Activated B cell treated with CpG ODN at 0.5 μM for 24 hours (primary cell): Measurements from ENCODE around the gene BMP2K. TPM values are rescaled to one million over a fixed set of nuclear protein-coding genes. Genes with fewer than 3 reads are reported as not detected.

Source experiments
- ATAC-seq: fragments of 200-7000 bp; cut with Tn5 transposase; one replicate; pipeline ENCODE4 v1.10.0; 2021; ENCODE audit warnings: low read depth, mild to moderate bottlenecking, moderate library complexity
- CTCF ChIA-PET: fragments of 350-600 bp; sonication (Branson Sonifier 250); formaldehyde crosslinking; loops from one replicate; lab custom pipeline; 2021; ENCODE audit warnings: antibody characterized with exemption; lab: Charles Lee
- POLR2A ChIA-PET: fragments of 350-600 bp; sonication (Branson Sonifier 250); formaldehyde crosslinking; loops from one replicate; lab custom pipeline; 2021; ENCODE audit warnings: antibody characterized with exemption; lab: Charles Lee
- DNase-seq: peaks from one replicate; pipeline ENCODE4 v3.0.0; 2022
- H3K27ac Mint-ChIP-seq: one replicate; pipeline ENCODE4 v1.8.0; 2020; ENCODE audit warnings: mixed read lengths
- H3K27me3 Mint-ChIP-seq: one replicate; pipeline ENCODE4 v1.8.0; 2021; ENCODE audit warnings: mixed read lengths
- H3K36me3 Mint-ChIP-seq: one replicate; pipeline ENCODE4 v1.8.0; 2021; ENCODE audit warnings: low read depth, mixed read lengths
- H3K4me1 Mint-ChIP-seq: one replicate; pipeline ENCODE4 v1.8.0; 2021; ENCODE audit warnings: mixed read lengths
- H3K4me3 Mint-ChIP-seq: one replicate; pipeline ENCODE4 v1.8.0; 2020; ENCODE audit warnings: mild to moderate bottlenecking, mixed read lengths
- H3K9me3 Mint-ChIP-seq: one replicate; pipeline ENCODE4 v1.8.0; 2020; ENCODE audit warnings: mixed read lengths
- intact Hi-C: fragments of 100-400 bp; cut with micrococcal nuclease; formaldehyde crosslinking; loops from one replicate; pipeline ENCODE4 v1.15.1; 2024
- total RNA-seq: library from RNA; stranded (reverse); gene quantifications from 2 replicates; pipeline ENCODE4 v1.2.3, GENCODE V29; 2022
- TF ChIP-seq, protein P1 (sequence below): fragments of 200-600 bp; IDR thresholded peaks from one replicate; pipeline ENCODE4 v1.8.0; 2022; ENCODE audit warnings: antibody characterized with exemption, mild to moderate bottlenecking

Gene BMP2K
- total RNA-seq, 1 donor from 2014 or later = 135 TPM

DNA sequence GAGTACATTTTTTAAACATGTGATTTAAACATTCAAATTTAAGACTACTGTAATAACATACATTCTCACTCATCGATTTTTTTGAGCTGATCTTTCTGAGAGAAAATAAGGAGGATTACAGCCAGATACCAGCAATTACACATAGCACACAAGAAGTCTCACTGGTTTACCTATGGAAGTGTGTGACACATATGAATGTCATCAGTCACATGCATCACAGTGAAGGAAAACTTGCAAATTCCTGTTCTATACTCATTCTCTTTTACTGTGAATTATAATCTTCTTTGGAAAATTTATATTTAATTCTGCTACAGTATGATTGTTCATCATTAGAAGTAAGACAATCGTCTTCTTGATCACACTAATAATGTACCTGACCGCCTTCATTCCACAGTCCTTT lies 21.3 kb upstream of the BMP2K start:
- H3K4me1 Mint-ChIP-seq = peaks cover 70% of the 10 kb centered on the region
- H3K36me3 Mint-ChIP-seq = no peaks in the 10 kb centered on the region
- H3K9me3 Mint-ChIP-seq = no peaks in the 10 kb centered on the region
- H3K27ac Mint-ChIP-seq = peak overlapping the region; percentile 63
- H3K4me3 Mint-ChIP-seq = no peak overlapping the region
- no peaks in the 10 kb centered on the region for H3K27me3 Mint-ChIP-seq
- ChIA-PET POLR2A (interaction anchor here (1.2 kb wide), 1 partner anchor 11 kb away, joined by 4 read pairs; no protein-coding TSS in a partner anchor), CTCF (interaction anchor here (1.5 kb wide), 1 partner anchor 11 kb away, joined by 4 read pairs; no protein-coding TSS in a partner anchor)
- intact Hi-C loops = no loop called here
- TF ChIP-seq, protein P1, sequence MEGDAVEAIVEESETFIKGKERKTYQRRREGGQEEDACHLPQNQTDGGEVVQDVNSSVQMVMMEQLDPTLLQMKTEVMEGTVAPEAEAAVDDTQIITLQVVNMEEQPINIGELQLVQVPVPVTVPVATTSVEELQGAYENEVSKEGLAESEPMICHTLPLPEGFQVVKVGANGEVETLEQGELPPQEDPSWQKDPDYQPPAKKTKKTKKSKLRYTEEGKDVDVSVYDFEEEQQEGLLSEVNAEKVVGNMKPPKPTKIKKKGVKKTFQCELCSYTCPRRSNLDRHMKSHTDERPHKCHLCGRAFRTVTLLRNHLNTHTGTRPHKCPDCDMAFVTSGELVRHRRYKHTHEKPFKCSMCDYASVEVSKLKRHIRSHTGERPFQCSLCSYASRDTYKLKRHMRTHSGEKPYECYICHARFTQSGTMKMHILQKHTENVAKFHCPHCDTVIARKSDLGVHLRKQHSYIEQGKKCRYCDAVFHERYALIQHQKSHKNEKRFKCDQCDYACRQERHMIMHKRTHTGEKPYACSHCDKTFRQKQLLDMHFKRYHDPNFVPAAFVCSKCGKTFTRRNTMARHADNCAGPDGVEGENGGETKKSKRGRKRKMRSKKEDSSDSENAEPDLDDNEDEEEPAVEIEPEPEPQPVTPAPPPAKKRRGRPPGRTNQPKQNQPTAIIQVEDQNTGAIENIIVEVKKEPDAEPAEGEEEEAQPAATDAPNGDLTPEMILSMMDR = no peak
- ATAC-seq (no peak), DNase-seq (no peak)

DNA sequence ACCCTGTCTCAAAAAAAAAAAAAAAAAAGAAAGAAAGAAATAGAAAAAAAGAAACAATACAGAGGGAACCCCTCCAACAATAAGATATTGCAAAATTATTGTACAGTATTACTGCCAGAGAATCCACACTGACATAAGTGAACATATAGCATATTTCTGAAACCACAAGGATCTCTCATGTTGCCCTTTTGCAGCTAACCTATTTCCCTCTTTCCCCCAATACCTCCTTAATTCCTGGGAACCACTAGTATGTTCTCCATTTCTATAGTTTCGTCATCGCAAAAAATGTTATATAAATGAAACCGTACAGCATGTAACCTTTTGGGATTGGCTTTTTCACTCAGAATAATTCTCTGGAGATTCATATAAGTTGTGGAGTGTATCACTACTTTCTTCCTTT lies 20.0 kb upstream of the BMP2K start:
- Mint-ChIP-seq H3K4me1 (peaks cover 60% of the 10 kb centered on the region), H3K9me3 (no peaks in the 10 kb centered on the region), H3K27ac (no peak overlapping the region), H3K27me3 (no peaks in the 10 kb centered on the region), H3K4me3 (no peak overlapping the region), H3K36me3 (no peaks in the 10 kb centered on the region)
- intact Hi-C loops = no loop called here
- TF ChIP-seq, protein P1 = no peak
- POLR2A ChIA-PET = interaction anchor here (0.7 to 1.2 kb wide), 4 partner anchors 11 to 132 kb away, joined by 3 to 5 read pairs (median 4); partner anchors contain the start of gene BMP2K
- ATAC-seq = no peak
- no peak for DNase-seq
- CTCF ChIA-PET = interaction anchor here (1.5 kb wide), 1 partner anchor 10 kb away, joined by 4 read pairs; no protein-coding TSS in a partner anchor

DNA sequence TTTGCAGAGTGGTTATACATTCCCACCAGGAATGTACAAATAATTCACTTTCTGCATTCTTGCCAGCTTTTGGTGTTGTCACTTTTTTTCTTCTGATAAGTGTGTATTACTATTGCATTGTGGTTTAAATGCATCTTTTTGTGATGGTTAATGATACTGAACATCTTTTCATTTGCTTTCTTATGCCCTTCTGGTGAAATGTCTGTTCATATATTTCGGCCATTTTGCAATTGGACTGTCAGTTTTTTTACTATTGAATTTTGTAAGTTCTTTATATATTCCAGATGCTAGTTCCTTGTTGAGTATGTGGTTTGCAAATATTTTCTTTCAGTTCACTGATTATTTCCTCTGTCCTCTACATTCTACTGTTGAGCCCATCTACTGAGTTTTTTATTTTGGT lies 19.4 kb upstream of the BMP2K start:
- H3K9me3 Mint-ChIP-seq = no peaks in the 10 kb centered on the region
- peak overlapping the region; percentile 6 for H3K4me3 Mint-ChIP-seq
- TF ChIP-seq, protein P1 = no peak
- H3K4me1 Mint-ChIP-seq = peaks cover 54% of the 10 kb centered on the region
- no peaks in the 10 kb centered on the region for H3K36me3 Mint-ChIP-seq
- intact Hi-C loops = no loop called here
- ChIA-PET CTCF (no interaction called here), POLR2A (interaction anchor here (1.0 to 1.2 kb wide), 2 partner anchors 20 to 133 kb away, joined by 3 to 4 read pairs; partner anchors contain the start of gene BMP2K)
- no peak overlapping the region for H3K27ac Mint-ChIP-seq
- no peaks in the 10 kb centered on the region for H3K27me3 Mint-ChIP-seq
- ATAC-seq (no peak), DNase-seq (no peak)

DNA sequence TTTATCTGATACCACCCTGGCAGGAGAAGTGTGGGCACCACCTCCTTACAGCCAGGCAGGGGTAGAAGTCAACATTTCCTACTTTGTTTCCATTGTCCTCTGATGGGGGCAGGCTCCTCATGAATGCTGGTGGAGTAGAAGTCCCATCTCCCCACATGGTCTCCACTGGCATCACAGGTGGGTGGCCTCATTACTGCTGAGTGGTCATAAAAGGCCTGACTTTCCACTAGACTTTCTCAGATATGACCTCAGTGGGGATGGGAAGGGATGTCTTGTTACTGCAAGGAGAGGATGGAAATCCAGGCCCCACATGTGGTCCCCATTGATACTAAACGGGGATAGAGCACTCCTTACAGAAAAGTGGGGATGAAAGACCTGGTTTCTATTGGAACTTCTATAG lies 18.6 kb upstream of the BMP2K start:
- H3K4me3 Mint-ChIP-seq = no peak overlapping the region
- H3K27ac Mint-ChIP-seq = no peak overlapping the region
- no peaks in the 10 kb centered on the region for H3K27me3 Mint-ChIP-seq
- POLR2A ChIA-PET = interaction anchor here (0.6 to 1.2 kb wide), 2 partner anchors 9 to 134 kb away, joined by 3 read pairs; no protein-coding TSS in a partner anchor
- intact Hi-C loops = no loop called here
- H3K4me1 Mint-ChIP-seq = peaks cover 46% of the 10 kb centered on the region
- TF ChIP-seq, protein P1 = no peak
- CTCF ChIA-PET = no interaction called here
- no peaks in the 10 kb centered on the region for H3K36me3 Mint-ChIP-seq
- DNase-seq (no peak), ATAC-seq (no peak)
- H3K9me3 Mint-ChIP-seq = no peaks in the 10 kb centered on the region

DNA sequence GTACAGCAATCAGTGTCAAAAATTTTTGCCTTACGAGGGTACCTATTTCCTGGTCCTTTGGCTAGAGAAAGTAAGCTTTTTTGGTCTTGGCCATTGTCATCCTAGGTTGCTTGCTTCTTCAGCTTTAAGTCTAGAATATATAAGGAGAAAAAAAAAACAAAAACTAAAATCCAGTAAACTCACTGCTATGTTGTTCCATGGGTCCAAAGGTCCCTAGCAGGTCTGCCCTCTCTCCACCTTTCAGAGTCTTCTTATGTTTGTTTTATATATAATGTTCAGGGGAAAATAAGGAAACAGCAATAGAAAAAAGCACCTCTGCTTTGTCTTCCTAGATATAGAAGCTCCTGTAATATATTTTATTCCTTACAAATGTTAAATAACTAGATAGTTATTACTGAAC lies 18.1 kb upstream of the BMP2K start:
- TF ChIP-seq, protein P1 = no peak
- no peak for DNase-seq
- Mint-ChIP-seq H3K9me3 (no peaks in the 10 kb centered on the region), H3K4me3 (no peak overlapping the region), H3K36me3 (no peaks in the 10 kb centered on the region), H3K27me3 (no peaks in the 10 kb centered on the region), H3K4me1 (peaks cover 41% of the 10 kb centered on the region), H3K27ac (no peak overlapping the region)
- POLR2A ChIA-PET = interaction anchor here (0.6 kb wide), 1 partner anchor 8 kb away, joined by 3 read pairs; no protein-coding TSS in a partner anchor
- CTCF ChIA-PET = no interaction called here
- intact Hi-C loops = no loop called here
- ATAC-seq = no peak
